Stimulated activated effector memory CD8-positive, alpha-beta T cell treated with anti-CD3 and anti-CD28 coated beads, Interleukin-12 subunit alpha, Interleukin-12 subunit beta, amount 100 ng/mL, for 72 hours (primary cell): ENCODE results near the gene HES6.
A peak's percentile ranks its signal among the peaks of the same experiment; 100 is the strongest.

Source experiments
- ATAC-seq: fragments of 150-1000 bp; cut with Tn5 transposase; 2 replicates; pipeline ENCODE4 v1.10.0; 2021
- DNase-seq, 2 donors: peaks; one replicate each; pipeline ENCODE4 v3.0.0; 2021 to 2022; ENCODE audit warnings: low spot score in 2 of 2
- H3K27ac Mint-ChIP-seq: one replicate; pipeline ENCODE4 v1.8.0; 2022; ENCODE audit warnings: mild to moderate bottlenecking, mixed read lengths
- H3K36me3 Mint-ChIP-seq: one replicate; pipeline ENCODE4 v1.8.0; 2022; ENCODE audit warnings: mild to moderate bottlenecking, mixed read lengths
- H3K4me1 Mint-ChIP-seq: one replicate; pipeline ENCODE4 v1.8.0; 2022; ENCODE audit warnings: mixed read lengths
- H3K4me3 Mint-ChIP-seq: one replicate; pipeline ENCODE4 v1.8.0; 2022; ENCODE audit warnings: mild to moderate bottlenecking, mixed read lengths
- H3K9me3 Mint-ChIP-seq: one replicate; pipeline ENCODE4 v1.8.0; 2022; ENCODE audit warnings: mixed read lengths

Gene HES6

GRCh38 chr2:238239863-238240756 lies at the start of gene HES6:
TSS of gene HES6 (minus strand) at chr2:238240038. CDS start at chr2:238239905, 133 bp downstream.
- Mint-ChIP-seq H3K9me3 (no peaks in the 10 kb centered on the region), H3K36me3 (peaks cover 13% of the 10 kb centered on the region), H3K4me3 (peak within 1 kb of the TSS; percentile 77), H3K4me1 (peaks cover 6% of the 10 kb centered on the region), H3K27ac (peak within 1 kb of the TSS; percentile 33)
- DNase-seq (peak; percentile 69 to 86), ATAC-seq (peak; percentile 89)

- ATAC-seq (no peak), DNase-seq (no peak)
- Mint-ChIP-seq H3K4me1 (peaks cover 41% of the 10 kb centered on the region), H3K36me3 (peaks cover 23% of the 10 kb centered on the region), H3K9me3 (no peaks in the 10 kb centered on the region), H3K27ac (peak overlapping the region; percentile 95), H3K4me3 (peak overlapping the region; percentile 87)
Observed at GRCh38 chr2:238289574-238289973, 49.7 kb upstream of the HES6 start.

- Mint-ChIP-seq H3K36me3 (peaks cover 23% of the 10 kb centered on the region), H3K27ac (peak overlapping the region; percentile 95), H3K9me3 (no peaks in the 10 kb centered on the region), H3K4me3 (peak overlapping the region; percentile 87), H3K4me1 (peaks cover 41% of the 10 kb centered on the region)
- ATAC-seq: peak; percentile 87
- DNase-seq: peak; percentile 95 to 99
Observed at GRCh38 chr2:238288650-238289573, 49.1 kb upstream of the HES6 start.

- peak in 1 of 2 donors; percentile 75 for DNase-seq
- Mint-ChIP-seq H3K4me3 (peak within 1 kb of the TSS; percentile 87), H3K9me3 (no peaks in the 10 kb centered on the region), H3K4me1 (peaks cover 50% of the 10 kb centered on the region), H3K27ac (peak within 1 kb of the TSS; percentile 95), H3K36me3 (peaks cover 23% of the 10 kb centered on the region)
- peak; percentile 42 for ATAC-seq
Observed at GRCh38 chr2:238287737-238288649, 48.2 kb upstream of the HES6 start, which contains the start of gene PER2. TSS of gene PER2 (minus strand) at chr2:238288610. CDS start at chr2:238277936, 10,674 bp downstream.

- Mint-ChIP-seq H3K4me3 (peak overlapping the region; percentile 87), H3K27ac (peak overlapping the region; percentile 95), H3K4me1 (peaks cover 58% of the 10 kb centered on the region), H3K36me3 (peaks cover 23% of the 10 kb centered on the region), H3K9me3 (no peaks in the 10 kb centered on the region)
- ATAC-seq (no peak), DNase-seq (no peak)
Observed at GRCh38 chr2:238286987-238287736, 47.3 kb upstream of the HES6 start.

GRCh38 chr2:238286551-238286950 lies 46.7 kb upstream of the HES6 start:
- H3K4me3 Mint-ChIP-seq: peak overlapping the region; percentile 87
- H3K36me3 Mint-ChIP-seq: peaks cover 23% of the 10 kb centered on the region
- ATAC-seq: no peak
- no peaks in the 10 kb centered on the region for H3K9me3 Mint-ChIP-seq
- peak overlapping the region; percentile 95 for H3K27ac Mint-ChIP-seq
- no peak for DNase-seq
- peaks cover 62% of the 10 kb centered on the region for H3K4me1 Mint-ChIP-seq

GRCh38 chr2:238286095-238286494 lies 46.3 kb upstream of the HES6 start:
- Mint-ChIP-seq H3K27ac (no peak overlapping the region), H3K36me3 (peaks cover 23% of the 10 kb centered on the region), H3K9me3 (no peaks in the 10 kb centered on the region), H3K4me1 (peaks cover 62% of the 10 kb centered on the region), H3K4me3 (no peak overlapping the region)
- ATAC-seq (no peak), DNase-seq (no peak)

- no peak for DNase-seq
- Mint-ChIP-seq H3K4me3 (no peak overlapping the region), H3K4me1 (peaks cover 60% of the 10 kb centered on the region), H3K27ac (no peak overlapping the region), H3K9me3 (no peaks in the 10 kb centered on the region), H3K36me3 (peaks cover 23% of the 10 kb centered on the region)
- ATAC-seq: no peak
Observed at GRCh38 chr2:238285653-238286082, 45.8 kb upstream of the HES6 start.

- DNase-seq (no peak), ATAC-seq (no peak)
- peaks cover 58% of the 10 kb centered on the region for H3K4me1 Mint-ChIP-seq
- peaks cover 23% of the 10 kb centered on the region for H3K36me3 Mint-ChIP-seq
- no peak overlapping the region for H3K27ac Mint-ChIP-seq
- no peak overlapping the region for H3K4me3 Mint-ChIP-seq
- H3K9me3 Mint-ChIP-seq: no peaks in the 10 kb centered on the region
Observed at GRCh38 chr2:238284802-238285515, 45.1 kb upstream of the HES6 start.

- Mint-ChIP-seq H3K4me3 (no peak overlapping the region), H3K4me1 (peaks cover 51% of the 10 kb centered on the region), H3K36me3 (peaks cover 14% of the 10 kb centered on the region), H3K27ac (no peak overlapping the region), H3K9me3 (no peaks in the 10 kb centered on the region)
- ATAC-seq: no peak
- DNase-seq: no peak
Observed at GRCh38 chr2:238282861-238283738, 43.3 kb upstream of the HES6 start.

- Mint-ChIP-seq H3K4me3 (no peak overlapping the region), H3K4me1 (peaks cover 46% of the 10 kb centered on the region), H3K27ac (no peak overlapping the region), H3K36me3 (peaks cover 9% of the 10 kb centered on the region), H3K9me3 (no peaks in the 10 kb centered on the region)
- ATAC-seq: no peak
- DNase-seq: no peak
Observed at GRCh38 chr2:238281826-238282480, 42.1 kb upstream of the HES6 start.

GRCh38 chr2:238280083-238280825 lies 40.4 kb upstream of the HES6 start:
- H3K9me3 Mint-ChIP-seq: no peaks in the 10 kb centered on the region
- no peak overlapping the region for H3K27ac Mint-ChIP-seq
- H3K36me3 Mint-ChIP-seq: peaks cover 16% of the 10 kb centered on the region
- DNase-seq (no peak), ATAC-seq (no peak)
- H3K4me1 Mint-ChIP-seq: peaks cover 36% of the 10 kb centered on the region
- no peak overlapping the region for H3K4me3 Mint-ChIP-seq
